DOHH2 (cell line): ENCODE measurements around the gene RBM41.
A peak's percentile ranks its signal among the peaks of the same experiment; 100 is the strongest.

Experiments
- H3F3A ChIP-seq: fragments of 200-600 bp; sonication (generic), shearing (Covaris generic); 2 replicates; pipeline ENCODE4 v1.6.0; 2016; ENCODE audit warnings: antibody characterized with exemption, mild to moderate bottlenecking; ENCODE audit not compliant: control insufficient read depth, insufficient read depth
- H3K27ac ChIP-seq: fragments of 200-600 bp; sonication (generic); 2 replicates; pipeline ENCODE4 v1.5.1; 2014; ENCODE audit warnings: low read depth, mild to moderate bottlenecking, low read length, moderate library complexity
- H3K27me3 ChIP-seq: fragments of 200-600 bp; sonication (generic); 2 replicates; pipeline ENCODE4 v1.6.1; 2014; ENCODE audit warnings: mild to moderate bottlenecking, low read length, mixed read lengths; ENCODE audit not compliant: control insufficient read depth
- H3K36me3 ChIP-seq: fragments of 200-600 bp; sonication (generic); 2 replicates; pipeline ENCODE4 v1.6.1; 2014; ENCODE audit warnings: mild to moderate bottlenecking, low read length, moderate library complexity, mixed read lengths; ENCODE audit not compliant: control insufficient read depth
- H3K4me1 ChIP-seq: fragments of 200-600 bp; sonication (generic); 2 replicates; pipeline ENCODE4 v1.6.1; 2014; ENCODE audit warnings: mild to moderate bottlenecking, low read length, mixed read lengths; ENCODE audit not compliant: control insufficient read depth
- H3K4me2 ChIP-seq: fragments of 200-600 bp; sonication (generic); 2 replicates; pipeline ENCODE4 v1.6.0; 2014; ENCODE audit warnings: mild to moderate bottlenecking, low read length, moderate library complexity
- H3K4me3 ChIP-seq: fragments of 200-600 bp; sonication (generic); 2 replicates; pipeline ENCODE4 v1.5.1; 2014; ENCODE audit warnings: mild to moderate bottlenecking, low read length, mixed read lengths
- H3K79me2 ChIP-seq: fragments of 200-600 bp; sonication (generic); 2 replicates; pipeline ENCODE4 v1.6.1; 2014; ENCODE audit warnings: mild to moderate bottlenecking, low read length, mixed read lengths; ENCODE audit not compliant: control insufficient read depth
- H3K9me2 ChIP-seq: fragments of 200-600 bp; sonication (generic); replicated peaks from 2 replicates; pipeline ENCODE4 v1.6.1; 2014; ENCODE audit warnings: mild to moderate bottlenecking, low read length, mixed read lengths; ENCODE audit not compliant: control insufficient read depth
- H3K9me3 ChIP-seq: fragments of 200-600 bp; sonication (generic); 2 replicates; pipeline ENCODE4 v1.6.1; 2014; ENCODE audit warnings: antibody characterized with exemption, low read length, mixed read lengths; ENCODE audit not compliant: control insufficient read depth, insufficient read depth
- H4K20me1 ChIP-seq: fragments of 200-600 bp; sonication (generic); 2 replicates; pipeline ENCODE4 v1.6.0; 2014; ENCODE audit warnings: low read depth, mild to moderate bottlenecking, antibody characterized with exemption, low read length, moderate library complexity; ENCODE audit not compliant: control insufficient read depth, insufficient read depth
- EZH2phosphoT487 ChIP-seq: fragments of 200-600 bp; sonication (generic); IDR thresholded peaks from 2 replicates; pipeline ENCODE4 v1.6.1; 2017; ENCODE audit warnings: borderline replicate concordance, mild to moderate bottlenecking, antibody characterized with exemption, low read length, moderate library complexity, mixed read lengths
- TF ChIP-seq, protein P1 (sequence below): fragments of 200-600 bp; sonication (generic); IDR thresholded peaks from one replicate; pipeline ENCODE4 v1.5.1; 2014; ENCODE audit warnings: antibody characterized with exemption, mild to moderate bottlenecking, low read depth, low read length; ENCODE audit not compliant: poor library complexity, severe bottlenecking

RBM41 gene

DNA sequence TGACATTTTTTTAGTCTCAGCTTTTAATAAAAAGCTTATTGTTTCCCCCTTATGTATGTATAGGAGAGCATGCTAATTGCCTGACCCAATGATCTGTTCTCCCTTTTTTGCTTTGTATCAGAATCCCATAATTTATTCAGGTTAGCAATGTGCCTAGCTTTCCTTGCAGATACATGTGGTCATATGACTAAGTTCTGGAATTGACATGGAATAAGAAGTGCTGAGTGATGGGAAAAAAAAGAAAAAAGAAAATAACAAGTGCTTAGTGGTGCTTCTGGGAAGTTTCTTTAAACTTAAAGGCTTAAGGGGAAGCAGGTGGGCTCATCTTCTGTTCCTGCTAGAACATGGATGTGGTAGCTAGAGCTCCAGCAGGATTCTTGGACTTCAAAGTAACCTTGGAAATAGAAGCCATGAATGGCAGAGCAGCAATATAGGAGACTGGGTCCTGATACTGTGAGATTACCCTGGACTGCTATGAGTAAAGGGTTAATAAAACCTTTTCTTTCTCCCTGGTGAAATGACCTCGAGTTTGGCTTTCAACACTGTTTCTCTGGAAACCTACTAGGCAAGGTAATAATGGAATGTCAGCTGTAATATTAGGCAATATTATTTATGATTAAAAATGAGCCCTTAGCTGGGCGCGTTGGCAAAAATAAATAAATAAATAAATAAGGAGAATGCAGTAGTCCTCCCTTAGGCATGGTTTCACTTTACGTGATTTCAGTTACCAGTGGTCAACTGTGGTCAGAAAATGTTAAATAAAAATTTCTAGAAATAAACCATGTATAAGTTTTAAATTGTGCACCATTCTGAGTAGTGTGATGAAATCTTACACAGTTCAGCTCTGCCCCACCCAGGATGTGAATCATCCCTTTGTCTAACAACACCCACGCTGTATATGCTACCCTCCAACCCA, 16.7 kb upstream of the RBM41 start:
- Histone ChIP-seq H3K9me3 (no peaks in the 10 kb centered on the region), H4K20me1 (no peaks in the 10 kb centered on the region), H3K4me1 (no peaks in the 10 kb centered on the region), H3K79me2 (no peaks in the 10 kb centered on the region), H3K9me2 (no peaks in the 10 kb centered on the region), H3K36me3 (no peaks in the 10 kb centered on the region), H3K4me3 (no peak overlapping the region), H3K27ac (no peak overlapping the region), H3F3A (no peaks in the 10 kb centered on the region), H3K27me3 (no peaks in the 10 kb centered on the region), H3K4me2 (no peak overlapping the region)
- TF ChIP-seq, protein P1, sequence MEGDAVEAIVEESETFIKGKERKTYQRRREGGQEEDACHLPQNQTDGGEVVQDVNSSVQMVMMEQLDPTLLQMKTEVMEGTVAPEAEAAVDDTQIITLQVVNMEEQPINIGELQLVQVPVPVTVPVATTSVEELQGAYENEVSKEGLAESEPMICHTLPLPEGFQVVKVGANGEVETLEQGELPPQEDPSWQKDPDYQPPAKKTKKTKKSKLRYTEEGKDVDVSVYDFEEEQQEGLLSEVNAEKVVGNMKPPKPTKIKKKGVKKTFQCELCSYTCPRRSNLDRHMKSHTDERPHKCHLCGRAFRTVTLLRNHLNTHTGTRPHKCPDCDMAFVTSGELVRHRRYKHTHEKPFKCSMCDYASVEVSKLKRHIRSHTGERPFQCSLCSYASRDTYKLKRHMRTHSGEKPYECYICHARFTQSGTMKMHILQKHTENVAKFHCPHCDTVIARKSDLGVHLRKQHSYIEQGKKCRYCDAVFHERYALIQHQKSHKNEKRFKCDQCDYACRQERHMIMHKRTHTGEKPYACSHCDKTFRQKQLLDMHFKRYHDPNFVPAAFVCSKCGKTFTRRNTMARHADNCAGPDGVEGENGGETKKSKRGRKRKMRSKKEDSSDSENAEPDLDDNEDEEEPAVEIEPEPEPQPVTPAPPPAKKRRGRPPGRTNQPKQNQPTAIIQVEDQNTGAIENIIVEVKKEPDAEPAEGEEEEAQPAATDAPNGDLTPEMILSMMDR, result no peak
- TF ChIP-seq EZH2phosphoT487, result no peak

DNA sequence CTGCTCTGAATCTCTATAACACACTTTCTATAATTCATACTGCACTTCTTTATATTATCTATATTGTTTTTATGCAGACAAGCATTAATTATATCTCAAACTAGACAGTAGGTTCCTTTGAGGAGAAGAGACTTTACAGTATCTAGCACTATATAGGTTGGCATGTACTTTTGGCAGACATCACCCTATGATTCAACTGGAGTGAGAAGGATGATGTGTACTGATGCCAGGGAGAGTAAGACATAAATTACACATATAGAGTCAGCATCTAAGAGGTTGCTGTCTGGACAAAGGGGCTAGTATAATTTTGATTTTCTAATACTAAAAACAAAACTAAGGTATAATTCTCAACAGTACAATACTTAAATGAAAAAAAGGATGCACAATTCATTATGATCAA, 5.1 kb upstream of the RBM41 start:
- H3F3A ChIP-seq, result no peaks in the 10 kb centered on the region
- no peak overlapping the region for H3K4me3 ChIP-seq
- no peaks in the 10 kb centered on the region for H3K9me2 ChIP-seq
- H3K27me3 ChIP-seq, result no peaks in the 10 kb centered on the region
- H3K79me2 ChIP-seq, result no peaks in the 10 kb centered on the region
- no peak overlapping the region for H3K4me2 ChIP-seq
- H3K9me3 ChIP-seq, result no peaks in the 10 kb centered on the region
- H4K20me1 ChIP-seq, result no peaks in the 10 kb centered on the region
- no peaks in the 10 kb centered on the region for H3K36me3 ChIP-seq
- H3K4me1 ChIP-seq, result peaks cover 5% of the 10 kb centered on the region
- H3K27ac ChIP-seq, result no peak overlapping the region
- TF ChIP-seq, protein P1, result no peak
- no peak for TF ChIP-seq EZH2phosphoT487

DNA sequence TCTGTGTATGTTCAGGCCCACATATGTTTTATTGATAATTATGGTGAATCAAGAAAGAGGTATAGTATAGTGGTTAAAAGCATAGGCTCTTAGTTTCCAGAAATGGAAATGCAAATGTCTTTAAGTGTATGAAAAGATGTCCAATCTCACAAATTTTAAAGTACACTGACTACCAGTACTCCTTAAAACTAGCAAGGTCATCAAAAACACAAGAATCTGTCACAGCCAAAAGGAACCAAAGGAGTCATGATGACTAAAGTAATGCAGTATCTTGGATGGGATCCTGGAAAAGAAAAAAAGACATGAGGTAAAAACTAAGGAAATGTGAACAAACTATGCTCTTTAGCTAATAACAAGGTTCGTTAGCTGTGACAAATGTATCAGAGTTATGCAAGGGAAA, 661 bp upstream of the RBM41 start:
- no peaks in the 10 kb centered on the region for H3F3A ChIP-seq
- no peaks in the 10 kb centered on the region for H4K20me1 ChIP-seq
- no peak for TF ChIP-seq EZH2phosphoT487
- TF ChIP-seq, protein P1, result no peak
- no peaks in the 10 kb centered on the region for H3K9me3 ChIP-seq
- H3K27me3 ChIP-seq, result no peaks in the 10 kb centered on the region
- peak overlapping the region; percentile 50 for H3K4me2 ChIP-seq
- H3K79me2 ChIP-seq, result peaks cover 14% of the 10 kb centered on the region
- H3K36me3 ChIP-seq, result peaks cover 23% of the 10 kb centered on the region
- peak overlapping the region; percentile 85; the same call in 1 of the 2 replicates for H3K4me3 ChIP-seq
- peaks cover 9% of the 10 kb centered on the region for H3K4me1 ChIP-seq
- H3K27ac ChIP-seq, result no peak overlapping the region
- H3K9me2 ChIP-seq, result no peaks in the 10 kb centered on the region
